WI38 (cell line): ENCODE measurements around the gene CLECL1.

Source experiments
- H3K4me3 ChIP-seq: 2 replicates; pipeline ENCODE4 v1.5.1; 2011; ENCODE audit warnings: low read depth, mild to moderate bottlenecking, control low read depth, low read length
- TF ChIP-seq, protein P1 (sequence below): IDR thresholded peaks from 2 replicates; pipeline ENCODE4 v1.5.1; 2012; ENCODE audit warnings: low read depth, mild to moderate bottlenecking, control low read depth, low read length

CLECL1 gene

DNA sequence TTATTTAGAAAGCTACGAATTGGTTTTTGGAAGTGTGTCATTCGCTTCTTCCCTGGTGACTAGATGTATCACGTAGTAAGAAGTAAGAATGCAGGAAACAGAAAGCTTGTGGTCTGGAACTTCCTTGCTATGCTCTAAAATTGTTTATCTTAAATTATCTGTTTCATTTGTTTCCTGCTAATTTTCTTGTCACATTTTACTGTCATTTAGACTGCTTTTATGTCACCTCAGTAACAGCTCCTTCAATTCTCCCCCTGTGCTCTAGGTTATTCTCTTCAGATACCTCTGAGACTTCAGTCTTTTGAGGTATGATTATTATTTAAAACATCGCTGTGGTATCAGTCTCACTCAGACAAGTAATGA lies 28.5 kb upstream of the CLECL1 start:
- TF ChIP-seq, protein P1, sequence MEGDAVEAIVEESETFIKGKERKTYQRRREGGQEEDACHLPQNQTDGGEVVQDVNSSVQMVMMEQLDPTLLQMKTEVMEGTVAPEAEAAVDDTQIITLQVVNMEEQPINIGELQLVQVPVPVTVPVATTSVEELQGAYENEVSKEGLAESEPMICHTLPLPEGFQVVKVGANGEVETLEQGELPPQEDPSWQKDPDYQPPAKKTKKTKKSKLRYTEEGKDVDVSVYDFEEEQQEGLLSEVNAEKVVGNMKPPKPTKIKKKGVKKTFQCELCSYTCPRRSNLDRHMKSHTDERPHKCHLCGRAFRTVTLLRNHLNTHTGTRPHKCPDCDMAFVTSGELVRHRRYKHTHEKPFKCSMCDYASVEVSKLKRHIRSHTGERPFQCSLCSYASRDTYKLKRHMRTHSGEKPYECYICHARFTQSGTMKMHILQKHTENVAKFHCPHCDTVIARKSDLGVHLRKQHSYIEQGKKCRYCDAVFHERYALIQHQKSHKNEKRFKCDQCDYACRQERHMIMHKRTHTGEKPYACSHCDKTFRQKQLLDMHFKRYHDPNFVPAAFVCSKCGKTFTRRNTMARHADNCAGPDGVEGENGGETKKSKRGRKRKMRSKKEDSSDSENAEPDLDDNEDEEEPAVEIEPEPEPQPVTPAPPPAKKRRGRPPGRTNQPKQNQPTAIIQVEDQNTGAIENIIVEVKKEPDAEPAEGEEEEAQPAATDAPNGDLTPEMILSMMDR: no peak
- H3K4me3 ChIP-seq: no peak overlapping the region

DNA sequence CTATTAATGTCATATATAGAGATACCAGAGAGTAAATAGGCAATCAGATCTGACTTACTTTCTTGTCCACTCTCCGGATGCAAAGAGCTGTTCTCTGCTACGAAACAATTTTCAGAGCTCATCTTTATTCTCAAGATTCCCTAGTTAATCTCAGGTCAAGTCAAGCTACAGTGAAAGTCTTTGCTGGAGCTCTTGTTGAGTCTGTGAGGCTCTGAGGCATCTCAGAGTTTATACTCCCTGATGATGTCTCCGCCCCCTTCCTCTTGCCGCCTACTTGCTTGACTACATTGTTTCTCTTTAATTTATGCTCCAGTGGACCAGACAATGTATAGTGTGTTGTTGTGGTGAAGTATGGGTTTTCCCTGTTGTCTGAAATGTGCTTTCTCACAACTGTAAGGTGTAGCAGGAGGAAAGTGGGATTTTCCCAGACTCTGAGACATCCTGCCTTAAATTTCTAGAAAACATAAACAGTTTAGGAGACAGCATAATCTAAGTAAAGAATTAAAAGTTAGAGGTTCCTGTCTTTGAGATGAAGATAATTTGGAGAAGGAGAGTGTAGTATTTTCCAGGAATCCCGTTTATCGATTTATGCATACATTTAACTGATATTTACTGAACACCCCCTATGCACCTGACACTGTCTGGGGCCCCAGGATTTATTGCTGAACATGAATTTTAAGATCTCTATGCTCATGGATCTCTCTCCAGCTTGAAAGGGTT lies 28.0 kb upstream of the CLECL1 start, which contains the start of gene CD69:
Gene CD69, minus strand, starts transcription at position 203 of the 720 bp plus-strand sequence. Its CDS starts 81 bp downstream, at position 122.
- H3K4me3 ChIP-seq: no peak within 1 kb of the TSS
- TF ChIP-seq, protein P1: no peak

DNA sequence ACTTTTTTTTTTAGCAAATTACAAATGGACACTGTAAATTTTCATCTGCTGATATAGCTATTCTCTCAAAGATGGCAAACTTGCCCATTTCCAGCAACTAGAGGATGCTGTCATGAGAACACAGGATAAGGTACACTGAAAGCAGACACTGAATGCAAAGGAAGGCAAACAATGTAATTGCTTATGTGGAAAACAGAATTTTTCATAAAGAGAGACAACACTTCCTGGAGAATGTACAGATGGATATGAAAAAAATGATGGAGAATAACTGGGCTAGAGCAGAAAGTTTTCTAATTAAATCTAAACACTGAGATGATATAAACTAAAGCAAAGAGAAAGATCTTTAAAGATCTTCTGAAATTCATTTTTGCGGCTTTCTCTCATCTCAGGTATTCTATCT lies 27.2 kb upstream of the CLECL1 start:
- no peak overlapping the region for H3K4me3 ChIP-seq
- TF ChIP-seq, protein P1: no peak

DNA sequence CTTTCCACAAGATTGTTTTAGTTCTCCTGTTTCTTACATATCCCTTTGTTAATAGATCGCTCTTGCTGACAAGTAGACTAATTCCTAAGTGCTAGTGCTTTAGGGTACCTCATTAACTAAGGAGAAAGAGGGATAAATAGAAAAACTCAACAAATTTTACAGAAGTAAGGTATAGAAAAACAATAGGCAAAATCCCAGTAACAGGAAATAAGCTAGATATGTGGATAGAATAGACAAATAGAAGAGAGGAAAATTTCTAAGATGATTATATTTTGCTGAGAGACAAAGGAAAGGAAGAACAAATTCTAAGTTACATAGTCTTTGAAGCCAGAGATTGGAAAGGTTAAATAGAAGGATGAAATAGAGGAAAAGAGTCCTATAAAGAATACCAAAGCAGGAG lies 26.8 kb upstream of the CLECL1 start:
- TF ChIP-seq, protein P1: no peak
- H3K4me3 ChIP-seq: no peak overlapping the region

DNA sequence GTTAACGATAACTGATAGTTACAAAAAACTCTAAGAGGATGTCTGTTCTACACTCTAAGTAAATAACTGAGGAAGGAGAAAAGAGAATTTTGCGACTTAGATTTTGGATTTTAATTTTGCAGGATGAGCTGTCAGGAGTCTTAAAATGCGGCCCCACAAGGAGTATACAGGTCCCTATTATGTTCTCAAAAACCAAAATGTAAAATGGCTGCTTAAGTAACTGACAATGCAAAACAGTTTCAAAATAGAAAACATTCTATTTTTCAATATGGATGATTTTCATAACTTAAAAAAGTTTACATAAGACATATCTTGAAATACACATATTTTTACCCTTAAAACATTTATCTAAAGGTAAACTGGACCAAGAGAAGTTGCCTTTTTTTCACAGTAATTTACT lies 25.2 kb upstream of the CLECL1 start:
- TF ChIP-seq, protein P1: no peak
- H3K4me3 ChIP-seq: no peak overlapping the region

DNA sequence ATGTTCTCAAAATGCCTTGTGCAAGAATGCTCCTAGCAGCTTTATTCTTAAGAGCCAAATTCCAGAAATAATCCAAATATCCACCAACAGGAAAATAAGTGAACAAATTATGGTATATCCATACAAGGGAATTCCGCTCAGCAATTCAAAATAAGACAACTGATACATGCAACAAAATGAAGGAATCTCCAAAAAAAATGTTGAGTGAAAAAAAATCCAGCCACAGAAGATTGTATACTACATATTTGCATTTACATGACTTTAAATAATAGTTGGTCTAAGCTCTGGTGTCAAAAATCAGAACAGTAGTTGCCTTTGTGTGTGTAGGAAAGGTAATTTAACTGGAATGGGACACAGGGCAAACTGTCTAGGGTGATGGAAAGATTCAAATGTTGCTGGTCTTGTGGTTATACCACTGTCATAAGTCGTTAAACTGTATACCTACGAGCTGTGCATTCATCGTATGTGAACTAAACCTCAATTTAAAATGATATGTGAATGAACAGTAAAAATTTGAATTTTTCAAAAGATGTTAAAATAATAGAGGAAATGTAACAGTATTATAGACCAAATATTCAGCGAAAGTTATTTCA lies 24.6 kb upstream of the CLECL1 start:
- TF ChIP-seq, protein P1: no peak
- no peak overlapping the region for H3K4me3 ChIP-seq

DNA sequence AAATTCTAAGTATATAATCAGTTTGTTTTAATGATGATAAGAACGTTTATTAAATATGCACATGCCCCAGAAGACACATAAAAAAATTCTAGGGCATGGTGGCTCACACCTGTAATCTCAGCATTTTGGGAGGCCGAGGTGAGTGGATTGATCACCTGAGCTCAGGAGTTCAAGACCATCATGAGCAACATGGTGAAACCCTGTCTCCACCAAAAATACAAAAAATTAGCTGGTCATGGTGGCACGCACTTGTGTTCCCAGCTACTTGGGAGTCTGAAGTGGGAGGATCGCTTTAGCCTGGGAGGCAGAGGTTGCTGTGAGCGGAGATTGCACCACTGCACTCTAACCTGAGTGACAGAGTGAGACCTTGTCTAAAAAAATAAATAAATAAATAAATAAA lies 23.8 kb upstream of the CLECL1 start:
- no peak overlapping the region for H3K4me3 ChIP-seq
- TF ChIP-seq, protein P1: no peak
